Measurements from ENCODE around the gene WFIKKN1. TPM values are rescaled to one million over a fixed set of nuclear protein-coding genes. Genes with fewer than 3 reads are reported as not detected.

WFIKKN1 gene
- total and polyA plus RNA-seq, 8 donors = 0.11 to 1.4 (median 0.52) TPM

DNA sequence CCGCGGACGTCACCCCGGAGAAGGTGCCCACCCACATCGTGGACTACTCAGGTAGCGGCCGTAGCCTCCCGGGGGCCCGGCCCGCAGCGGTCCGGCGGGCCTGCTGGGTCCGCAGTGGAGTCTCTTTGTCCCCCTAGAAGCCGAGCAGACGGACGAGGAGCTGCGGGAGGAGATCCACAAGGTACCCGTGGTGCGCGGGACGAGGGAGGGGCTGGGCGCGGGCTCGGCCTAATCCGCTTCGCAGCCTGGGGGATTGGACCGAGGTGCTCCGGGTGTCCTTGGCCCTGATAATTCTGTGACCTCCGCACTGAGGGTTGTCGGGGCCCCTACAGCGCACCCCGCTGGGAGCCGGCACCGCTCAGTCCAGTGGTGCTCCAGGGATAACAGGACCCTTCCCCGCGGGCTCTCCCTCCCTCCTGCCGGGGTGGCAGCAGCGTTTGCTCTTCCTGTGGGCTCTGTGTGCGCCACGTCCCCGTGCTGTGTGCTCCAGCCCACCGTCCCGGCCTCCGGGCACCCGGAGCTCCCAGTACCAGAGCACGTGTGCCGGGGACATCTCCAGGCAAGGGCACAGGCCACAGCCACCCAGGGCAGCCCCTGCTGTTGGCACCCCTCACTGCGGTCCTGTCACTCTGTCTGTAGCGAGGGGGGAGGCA is 37.9 kb downstream of the WFIKKN1 start:
- Histone ChIP-seq H3K27me3 (no peaks in the 10 kb centered on the region), H3K4me1 (peaks cover 6 to 18% of the 10 kb centered on the region in 2 donors), H3K9me3 (no peaks in the 10 kb centered on the region), H3K36me3 (peaks cover 0 to 44% of the 10 kb centered on the region in 2 donors), H3K4me3 (peak overlapping the region; percentile 83 to 98), H3K27ac (peak overlapping the region; percentile 69 to 70)
- intact Hi-C loops (cut with DNase I) = no loop called here
- TF ChIP-seq, protein P1, sequence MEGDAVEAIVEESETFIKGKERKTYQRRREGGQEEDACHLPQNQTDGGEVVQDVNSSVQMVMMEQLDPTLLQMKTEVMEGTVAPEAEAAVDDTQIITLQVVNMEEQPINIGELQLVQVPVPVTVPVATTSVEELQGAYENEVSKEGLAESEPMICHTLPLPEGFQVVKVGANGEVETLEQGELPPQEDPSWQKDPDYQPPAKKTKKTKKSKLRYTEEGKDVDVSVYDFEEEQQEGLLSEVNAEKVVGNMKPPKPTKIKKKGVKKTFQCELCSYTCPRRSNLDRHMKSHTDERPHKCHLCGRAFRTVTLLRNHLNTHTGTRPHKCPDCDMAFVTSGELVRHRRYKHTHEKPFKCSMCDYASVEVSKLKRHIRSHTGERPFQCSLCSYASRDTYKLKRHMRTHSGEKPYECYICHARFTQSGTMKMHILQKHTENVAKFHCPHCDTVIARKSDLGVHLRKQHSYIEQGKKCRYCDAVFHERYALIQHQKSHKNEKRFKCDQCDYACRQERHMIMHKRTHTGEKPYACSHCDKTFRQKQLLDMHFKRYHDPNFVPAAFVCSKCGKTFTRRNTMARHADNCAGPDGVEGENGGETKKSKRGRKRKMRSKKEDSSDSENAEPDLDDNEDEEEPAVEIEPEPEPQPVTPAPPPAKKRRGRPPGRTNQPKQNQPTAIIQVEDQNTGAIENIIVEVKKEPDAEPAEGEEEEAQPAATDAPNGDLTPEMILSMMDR (IDR thresholded peaks at IDR 0.05) = no peak
- DNase-seq = no peak
- ATAC-seq = peak; percentile 1

DNA sequence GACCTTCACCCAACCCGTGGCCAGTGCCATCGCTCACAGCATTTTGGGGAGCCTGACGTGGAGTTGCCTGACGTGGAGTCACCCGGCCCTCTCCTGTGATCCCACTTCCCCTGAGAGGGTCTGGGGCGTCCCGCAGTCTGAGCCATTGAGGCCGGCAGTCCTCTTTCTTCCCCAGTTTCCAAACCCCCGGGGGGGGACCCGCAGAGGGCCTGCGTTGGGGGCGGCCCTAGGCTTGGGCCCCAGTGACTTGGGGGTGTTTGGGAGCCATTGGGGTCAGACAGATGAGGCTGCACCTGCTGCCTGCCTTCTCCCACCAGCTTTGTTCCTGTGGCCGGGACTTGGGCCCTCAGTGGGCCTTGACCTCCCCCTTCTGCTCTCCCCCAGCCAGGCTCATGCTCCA is 38.9 kb downstream of the WFIKKN1 start:
- H3K9me3 ChIP-seq = no peaks in the 10 kb centered on the region
- no peak overlapping the region for H3K27ac ChIP-seq
- H3K36me3 ChIP-seq = peaks cover 0 to 55% of the 10 kb centered on the region in 2 donors
- ATAC-seq (no peak), DNase-seq (no peak)
- H3K27me3 ChIP-seq = peaks cover 0 to 4% of the 10 kb centered on the region in 2 donors
- TF ChIP-seq, protein P1 (IDR thresholded peaks at IDR 0.05) = no peak
- H3K4me3 ChIP-seq = no peak overlapping the region
- intact Hi-C loops (cut with DNase I) = no loop called here
- peaks cover 6 to 23% of the 10 kb centered on the region in 2 donors for H3K4me1 ChIP-seq

DNA sequence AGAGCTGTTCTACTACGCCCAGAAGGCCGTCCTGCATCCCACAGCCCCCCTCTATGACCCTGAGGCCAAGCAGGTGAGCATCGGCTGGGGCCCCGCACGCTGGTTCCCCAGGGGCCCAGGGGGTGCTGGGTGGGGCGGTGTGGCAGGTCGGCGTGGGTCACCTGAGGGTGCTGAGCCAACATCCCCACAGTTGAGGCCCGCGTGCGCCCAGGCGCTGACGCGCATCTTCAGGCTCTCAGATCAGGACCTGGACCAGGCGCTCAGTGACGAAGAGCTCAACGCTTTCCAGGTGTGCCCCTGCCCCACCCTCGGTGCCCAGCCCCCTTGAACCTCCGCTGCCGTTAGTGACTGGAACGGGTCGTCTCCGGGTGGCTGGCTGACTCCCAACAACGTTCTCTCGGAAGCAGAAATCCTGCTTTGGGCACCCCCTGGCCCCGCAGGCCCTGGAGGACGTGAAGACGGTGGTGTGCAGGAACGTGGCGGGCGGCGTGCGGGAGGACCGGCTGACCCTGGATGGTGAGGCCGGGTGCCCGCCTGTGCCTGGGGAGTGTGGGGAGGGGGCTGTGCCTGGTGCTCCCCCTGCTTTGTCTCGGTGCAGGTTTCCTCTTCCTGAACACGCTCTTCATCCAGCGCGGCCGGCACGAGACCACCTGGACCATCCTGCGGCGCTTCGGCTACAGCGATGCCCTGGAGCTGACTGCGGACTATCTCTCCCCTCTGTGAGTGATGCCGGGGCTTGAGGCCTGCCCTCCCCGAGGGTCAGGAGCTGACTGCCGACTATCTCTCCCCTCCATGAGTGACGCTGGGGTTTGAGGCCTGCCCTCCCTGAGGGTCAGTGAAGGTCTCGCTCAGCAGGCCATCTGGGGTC is 39.9 kb downstream of the WFIKKN1 start:
- intact Hi-C loops (cut with DNase I) = no loop called here
- H3K9me3 ChIP-seq = no peaks in the 10 kb centered on the region
- no peak overlapping the region for H3K4me3 ChIP-seq
- peaks cover 11 to 34% of the 10 kb centered on the region in 2 donors for H3K4me1 ChIP-seq
- DNase-seq (no peak), ATAC-seq (no peak)
- peaks cover 0 to 14% of the 10 kb centered on the region in 2 donors for H3K27me3 ChIP-seq
- H3K36me3 ChIP-seq = peaks cover 0 to 56% of the 10 kb centered on the region in 2 donors
- no peak overlapping the region for H3K27ac ChIP-seq
- TF ChIP-seq, protein P1 (IDR thresholded peaks at IDR 0.05) = no peak

DNA sequence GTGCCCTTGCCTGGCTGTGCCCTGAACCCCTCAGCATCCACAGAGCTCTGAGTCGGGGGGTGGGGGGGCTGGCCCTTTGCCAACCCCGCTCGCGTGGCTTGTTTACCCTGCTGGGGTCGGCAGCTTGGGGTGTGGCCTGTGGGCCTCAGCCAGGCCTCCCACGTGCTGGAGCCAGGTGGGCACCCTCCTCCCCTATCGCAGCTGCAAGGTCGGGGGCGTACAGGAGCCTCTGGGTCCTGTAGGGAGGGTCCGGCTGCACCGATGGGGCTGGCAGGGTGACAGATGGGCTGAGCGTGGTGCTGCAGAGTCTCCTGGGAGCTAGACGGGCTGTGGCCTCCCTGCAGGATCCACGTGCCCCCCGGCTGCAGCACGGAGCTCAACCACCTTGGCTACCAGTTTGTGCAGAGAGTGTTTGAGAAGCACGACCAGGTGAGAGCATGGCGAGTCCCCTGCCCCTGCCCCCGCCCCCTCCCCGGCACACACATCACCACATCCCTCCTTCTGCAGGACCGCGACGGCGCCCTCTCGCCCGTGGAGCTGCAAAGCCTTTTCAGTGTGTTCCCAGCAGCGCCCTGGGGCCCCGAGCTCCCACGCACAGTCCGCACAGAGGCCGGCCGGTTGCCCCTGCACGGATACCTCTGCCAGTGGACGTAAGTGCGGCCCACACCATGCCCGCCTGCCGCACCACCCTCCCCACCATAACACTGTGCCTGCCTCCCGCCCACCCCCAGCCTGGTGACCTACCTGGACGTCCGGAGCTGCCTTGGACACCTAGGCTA is 40.8 kb downstream of the WFIKKN1 start:
- H3K27me3 ChIP-seq = peaks cover 0 to 22% of the 10 kb centered on the region in 2 donors
- TF ChIP-seq, protein P1 (IDR thresholded peaks at IDR 0.05) = no peak
- intact Hi-C loops (cut with DNase I) = no loop called here
- H3K36me3 ChIP-seq = peaks cover 0 to 56% of the 10 kb centered on the region in 2 donors
- H3K4me3 ChIP-seq = no peak overlapping the region
- ATAC-seq (no peak), DNase-seq (no peak)
- H3K9me3 ChIP-seq = no peaks in the 10 kb centered on the region
- H3K4me1 ChIP-seq = peaks cover 11 to 36% of the 10 kb centered on the region in 2 donors
- H3K27ac ChIP-seq = no peak overlapping the region

Measured in left lung (tissue), 10 donors.